NCI-H187 (cell line): ENCODE measurements around the gene EP400.
"Not testable (repeated sequence)": the region's sequence is repeated elsewhere in the genome, so short reads cannot be mapped to it uniquely, and the experiment has no call there.

Source experiments
- DNase-seq, 2 experiments: peaks; one replicate each; lab custom pipeline; 2025; lab: John Stamatoyannopoulos, UW

Gene EP400

GRCh38 chr12:132047630-132048029 is 97.9 kb downstream of the EP400 start:
- not testable (repeated sequence) for DNase-seq

- no peak for DNase-seq
These were observed 99.7 kb downstream of the EP400 start for GRCh38 chr12:132049442-132049841.

- no peak for DNase-seq
These were observed 100.1 kb downstream of the EP400 start for GRCh38 chr12:132049876-132050275.

GRCh38 chr12:132051718-132052117 is 102.0 kb downstream of the EP400 start:
- DNase-seq: not testable (repeated sequence)

- no peak for DNase-seq
These were observed 102.6 kb downstream of the EP400 start for GRCh38 chr12:132052196-132052932.

- no peak for DNase-seq
These were observed 103.9 kb downstream of the EP400 start for GRCh38 chr12:132053338-132054330.

GRCh38 chr12:132054983-132055382 is 105.2 kb downstream of the EP400 start:
- no peak for DNase-seq

GRCh38 chr12:132055535-132056096 is 105.9 kb downstream of the EP400 start:
- no peak for DNase-seq

- no peak for DNase-seq
These were observed 106.6 kb downstream of the EP400 start for GRCh38 chr12:132056320-132056719.

- DNase-seq: no peak
These were observed 107.2 kb downstream of the EP400 start for GRCh38 chr12:132056951-132057350.

GRCh38 chr12:132057691-132058090 is 107.9 kb downstream of the EP400 start:
- no peak for DNase-seq

- no peak for DNase-seq
These were observed 111.5 kb downstream of the EP400 start for GRCh38 chr12:132061197-132061596.

- DNase-seq: no peak
These were observed 112.1 kb downstream of the EP400 start for GRCh38 chr12:132061641-132062430.

- no peak for DNase-seq
These were observed 112.7 kb downstream of the EP400 start for GRCh38 chr12:132062481-132062880.

GRCh38 chr12:132063491-132063890 is 113.7 kb downstream of the EP400 start:
- no peak for DNase-seq

- no peak for DNase-seq
These were observed 114.9 kb downstream of the EP400 start for GRCh38 chr12:132064631-132065030.

- DNase-seq: no peak
These were observed 115.5 kb downstream of the EP400 start for GRCh38 chr12:132065203-132065602.

- DNase-seq: no peak
These were observed 116.0 kb downstream of the EP400 start for GRCh38 chr12:132065609-132066344.

GRCh38 chr12:132066345-132066685 is 116.6 kb downstream of the EP400 start:
- no peak for DNase-seq

- DNase-seq: no peak
These were observed 117.0 kb downstream of the EP400 start for GRCh38 chr12:132066749-132067148.

- no peak for DNase-seq
These were observed 117.4 kb downstream of the EP400 start for GRCh38 chr12:132067182-132067581.
